Pulmonary artery endothelial cell (primary cell): Measurements from ENCODE around the gene UTS2B. TPM values are rescaled to one million over a fixed set of nuclear protein-coding genes. Genes with fewer than 3 reads are reported as not detected.

Experiments
- DNase-seq: peaks from one replicate; pipeline ENCODE4 v3.0.0-alpha.2; 2011; ENCODE audit warnings: low read depth, low spot score
- total RNA-seq: library from RNA; depleted of rRNA; stranded (reverse); fragments of >200 nt; gene quantifications from 2 replicates; pipeline ENCODE4 v1.2.3, GENCODE V29; 2014

UTS2B gene, protein sequence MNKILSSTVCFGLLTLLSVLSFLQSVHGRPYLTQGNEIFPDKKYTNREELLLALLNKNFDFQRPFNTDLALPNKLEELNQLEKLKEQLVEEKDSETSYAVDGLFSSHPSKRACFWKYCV
- total RNA-seq, result 0.33 and 0.92 TPM in 2 replicates

DNA sequence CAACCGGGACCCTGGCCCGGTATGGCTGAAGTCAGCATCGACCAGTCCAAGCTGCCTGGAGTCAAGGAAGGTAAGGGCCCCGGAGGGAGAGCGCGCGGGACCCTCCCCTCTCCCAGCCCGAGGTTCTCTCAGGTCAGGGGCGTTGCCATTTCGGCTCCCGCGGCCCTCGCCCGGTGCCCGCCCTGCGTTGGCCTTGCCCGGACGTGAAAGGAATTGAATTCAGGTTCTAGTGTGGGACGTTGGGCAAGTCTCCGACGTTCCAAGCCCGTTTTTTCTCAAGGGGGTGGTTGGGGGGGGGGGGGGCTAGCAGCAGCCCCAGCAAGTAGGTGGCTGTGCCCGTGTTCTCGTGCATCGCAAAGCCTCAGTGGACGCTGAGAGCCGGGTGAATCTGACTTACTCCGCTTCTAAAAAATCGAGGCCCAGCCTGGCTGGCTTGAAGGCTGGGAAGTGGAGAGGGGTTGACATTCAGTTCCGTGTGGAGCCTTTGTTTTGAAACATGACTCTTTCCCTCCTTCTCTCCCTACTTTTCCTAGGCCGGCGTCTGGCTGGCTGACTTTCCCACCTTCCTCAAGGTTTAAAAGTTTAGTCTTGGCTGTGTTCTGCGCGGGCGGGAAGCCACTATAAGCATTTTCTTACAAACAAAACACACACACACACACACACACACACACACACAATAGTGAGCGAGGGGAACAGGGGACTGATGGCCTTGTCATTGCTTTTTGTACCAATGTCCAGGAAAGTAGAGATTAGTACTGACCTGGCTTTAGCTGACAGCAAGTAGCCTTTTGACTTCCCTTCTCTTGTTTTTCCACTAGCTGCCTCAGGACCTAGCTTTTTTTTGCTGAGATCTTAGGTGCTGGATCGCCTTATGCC lies at the start of gene UTS2B:
Gene UTS2B (minus strand): TSS at position 873 of the 876 bp plus-strand sequence. CDS start 48,337 bp downstream, outside the sequence.
- no peak for DNase-seq

DNA sequence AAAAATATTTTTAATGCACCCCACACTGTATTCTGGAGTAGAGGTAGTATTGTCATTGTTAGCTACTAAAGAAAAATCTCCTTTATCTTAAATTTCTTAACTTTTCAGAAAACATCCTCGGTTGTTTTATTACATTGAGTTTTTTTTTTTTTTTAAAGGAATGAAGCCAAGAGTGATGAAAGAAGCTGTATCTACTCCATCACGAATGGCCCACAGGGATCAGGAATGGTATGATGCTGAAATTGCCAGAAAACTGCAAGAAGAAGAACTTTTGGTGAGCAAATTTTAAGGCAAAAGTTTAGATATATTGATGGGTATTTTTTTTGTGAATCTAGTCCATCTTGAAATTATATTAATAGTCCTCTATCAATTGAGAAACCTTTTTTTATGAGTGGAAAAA lies 49.7 kb upstream of the UTS2B start:
- no peak for DNase-seq

DNA sequence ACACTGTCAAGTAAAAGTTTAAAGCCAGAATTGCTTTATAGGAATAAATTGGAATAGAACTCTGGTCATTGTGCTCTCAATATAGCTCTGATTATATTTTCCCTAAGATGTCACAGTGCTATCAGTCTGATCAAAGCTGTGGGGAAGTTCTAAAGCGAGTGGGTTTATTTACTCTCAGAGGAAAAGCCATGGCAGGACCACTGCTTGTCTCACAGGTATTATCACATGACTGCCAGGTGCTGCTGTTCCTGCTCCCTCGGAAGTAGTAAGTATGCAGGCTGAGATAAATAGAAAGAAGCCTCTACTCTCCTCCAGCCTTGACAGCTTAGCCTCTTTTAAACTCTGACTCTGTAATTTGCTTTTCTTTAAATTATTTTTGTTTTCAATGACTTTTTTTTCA lies 49.1 kb upstream of the UTS2B start:
- DNase-seq, result no peak

DNA sequence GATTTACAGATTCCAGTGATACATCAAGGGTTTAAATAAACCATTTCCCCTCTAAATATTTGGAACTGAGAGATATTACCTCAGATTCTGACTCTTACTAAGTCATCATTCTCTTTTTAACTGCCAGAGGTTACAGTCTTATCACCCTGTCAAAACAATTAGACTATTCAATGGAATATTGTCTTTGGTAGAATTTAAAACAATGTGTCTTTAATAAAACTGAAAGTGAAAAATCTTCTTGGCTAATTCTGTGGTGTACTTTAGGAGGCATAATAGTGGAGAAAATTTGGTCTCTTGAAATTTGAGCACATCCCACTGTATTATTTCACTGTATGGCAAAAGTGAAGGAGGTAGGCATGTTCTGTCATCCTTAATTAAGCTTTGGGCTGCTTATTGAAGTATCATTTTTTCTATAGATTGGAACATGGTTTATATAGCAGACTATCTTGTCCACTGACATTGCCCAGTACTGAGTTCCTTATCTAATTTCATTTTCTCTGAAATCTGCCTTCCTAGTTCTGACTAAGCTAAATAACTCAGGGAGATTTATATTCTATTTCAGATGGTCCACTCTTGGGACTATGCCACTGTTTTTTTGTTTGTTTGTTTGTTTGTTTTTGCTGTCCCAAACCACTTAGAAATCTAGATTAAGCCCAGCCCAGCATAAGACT lies 48.0 kb upstream of the UTS2B start:
- DNase-seq, result no peak

DNA sequence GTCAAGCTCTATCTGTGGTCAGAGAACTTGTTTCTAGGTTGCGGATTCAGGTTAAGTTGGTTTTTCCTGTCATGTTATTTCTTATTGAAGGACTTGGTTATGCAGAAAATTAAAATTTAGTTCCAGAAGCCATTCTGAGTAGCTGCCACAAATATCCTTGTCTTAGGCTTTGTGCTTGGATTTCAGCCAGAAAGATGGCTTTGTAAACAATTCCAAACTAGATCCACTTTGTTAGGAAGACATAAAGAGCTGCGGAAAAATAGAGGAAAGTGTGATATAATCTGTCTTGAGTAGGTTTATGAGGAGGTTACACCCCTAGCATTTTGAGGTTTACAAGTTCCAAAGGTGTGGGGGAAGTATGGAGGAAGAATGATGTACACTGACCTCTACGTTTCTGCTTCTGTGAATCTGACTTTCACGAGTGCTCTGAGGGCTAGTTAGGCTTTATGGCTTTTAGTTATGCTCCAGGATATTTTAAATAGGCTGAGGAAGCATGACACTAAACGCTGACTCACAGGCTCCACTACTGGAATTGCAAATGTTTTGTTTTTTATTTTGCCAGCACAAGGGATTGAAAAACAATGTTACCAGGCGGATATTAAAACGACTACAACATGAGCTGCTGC lies 46.3 kb upstream of the UTS2B start:
- peak; percentile 66 for DNase-seq

DNA sequence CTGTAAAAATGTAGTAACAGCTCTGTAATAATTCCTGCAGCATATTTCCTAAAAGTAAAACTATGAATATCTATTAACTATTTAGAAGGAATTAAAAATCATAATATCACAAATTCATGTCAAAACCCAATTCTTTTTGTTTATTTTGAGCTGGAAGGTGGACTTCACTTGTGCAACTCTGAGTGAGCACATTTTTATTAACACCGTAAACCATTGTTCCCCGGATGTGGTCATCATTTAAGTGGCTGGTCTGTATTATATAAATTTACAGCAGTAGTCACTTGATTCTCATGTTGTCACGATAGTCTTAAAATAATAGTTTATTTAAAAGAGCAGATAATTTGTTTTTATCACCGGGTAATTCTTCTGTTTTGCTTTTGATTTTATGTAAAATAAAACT lies 43.0 kb upstream of the UTS2B start:
- no peak for DNase-seq

DNA sequence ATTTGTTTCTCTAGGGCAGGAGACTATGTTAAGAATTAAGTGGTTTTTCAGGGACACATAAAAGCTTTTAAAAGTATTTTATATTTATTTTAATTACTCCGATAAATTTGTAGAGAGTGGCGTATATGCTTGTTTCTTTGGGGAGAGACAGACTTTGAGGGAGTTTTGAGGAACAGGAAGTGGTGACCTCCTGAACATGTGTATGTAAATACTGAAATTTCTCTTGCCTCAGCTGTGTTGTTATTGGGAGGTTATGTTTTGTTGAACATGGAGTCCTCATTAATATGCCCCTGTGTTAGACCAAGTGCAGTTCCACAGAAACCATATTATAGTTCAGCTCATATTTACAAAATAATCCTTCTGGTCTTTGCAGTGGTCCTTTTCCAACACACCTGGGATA lies 41.8 kb upstream of the UTS2B start:
- DNase-seq, result no peak

DNA sequence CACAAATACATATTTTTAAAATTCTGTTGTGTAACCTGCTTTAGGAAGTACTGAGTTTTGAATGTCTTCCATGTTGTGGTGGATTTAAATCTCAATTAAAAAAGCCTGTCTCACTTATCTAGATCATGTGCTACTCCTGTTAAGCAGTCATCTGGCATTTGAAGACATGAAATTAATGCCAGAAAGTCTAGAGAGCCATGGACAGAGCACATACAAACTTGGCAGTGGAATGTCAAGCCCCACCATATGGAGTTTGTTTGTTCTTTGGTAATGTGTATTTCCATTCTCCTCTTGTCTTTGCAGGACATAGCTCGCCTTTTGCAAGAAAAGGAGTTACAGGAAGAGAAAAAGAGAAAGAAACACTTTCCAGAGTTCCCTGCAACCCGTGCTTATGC lies 39.3 kb upstream of the UTS2B start:
- DNase-seq, result no peak

DNA sequence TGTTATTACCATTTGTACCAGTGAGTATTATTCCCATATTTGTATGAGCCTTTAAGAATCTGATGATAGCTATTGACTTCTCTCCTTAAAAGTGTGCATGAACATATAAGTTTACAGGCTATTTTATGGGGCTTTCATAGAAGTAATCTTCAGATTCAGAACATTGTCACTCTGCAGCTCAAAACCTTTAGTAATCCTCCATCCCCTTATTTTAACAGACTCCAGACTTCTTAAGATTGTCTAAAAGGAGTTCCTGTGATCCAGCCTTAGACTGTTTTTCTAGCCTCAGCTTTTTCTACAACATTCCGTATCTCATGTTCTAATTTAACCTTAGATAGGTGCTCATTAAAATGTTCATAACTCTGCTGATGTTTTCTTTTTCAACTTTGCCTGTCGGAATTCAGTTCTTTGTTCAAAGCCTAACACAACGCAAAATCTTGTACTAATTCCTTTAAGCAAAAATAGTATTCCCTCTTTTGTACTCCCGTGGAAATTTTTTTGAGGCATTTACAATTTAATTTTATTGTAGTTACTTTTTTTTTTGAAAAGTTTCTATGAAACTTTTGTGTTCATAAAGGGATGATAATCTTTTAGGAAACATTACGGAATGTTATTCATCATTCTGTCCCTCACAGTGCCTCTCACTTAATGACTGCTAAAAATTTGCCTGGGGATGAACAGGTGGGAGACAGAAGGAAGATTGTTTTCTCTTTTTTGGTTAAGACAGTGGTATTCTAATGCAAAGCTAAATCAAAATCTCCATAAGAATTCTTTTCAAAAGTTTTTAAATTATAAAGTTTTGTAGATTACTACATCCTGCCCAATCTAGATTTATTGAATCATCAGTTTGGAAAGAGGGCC lies 38.7 kb upstream of the UTS2B start:
- DNase-seq, result no peak

DNA sequence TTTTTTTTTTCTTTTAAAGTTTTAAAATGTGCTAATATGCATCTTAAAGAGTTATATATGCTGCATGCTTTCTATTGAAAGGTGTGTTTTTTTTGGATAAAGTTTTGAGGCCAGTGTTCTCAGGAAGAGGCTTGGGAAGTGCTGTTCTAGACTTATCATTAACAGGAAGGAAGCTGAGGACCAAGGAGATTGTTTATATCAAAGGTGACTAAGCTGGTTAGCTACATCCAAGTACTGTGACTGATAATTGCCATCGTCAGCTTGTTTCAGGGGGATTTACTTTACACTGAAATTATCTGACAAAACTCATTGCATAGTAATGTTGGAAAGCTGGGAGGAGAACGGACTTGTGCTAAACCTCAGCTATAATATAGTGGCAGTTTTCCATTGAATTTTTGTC lies 36.3 kb upstream of the UTS2B start:
- peak; percentile 44 for DNase-seq

DNA sequence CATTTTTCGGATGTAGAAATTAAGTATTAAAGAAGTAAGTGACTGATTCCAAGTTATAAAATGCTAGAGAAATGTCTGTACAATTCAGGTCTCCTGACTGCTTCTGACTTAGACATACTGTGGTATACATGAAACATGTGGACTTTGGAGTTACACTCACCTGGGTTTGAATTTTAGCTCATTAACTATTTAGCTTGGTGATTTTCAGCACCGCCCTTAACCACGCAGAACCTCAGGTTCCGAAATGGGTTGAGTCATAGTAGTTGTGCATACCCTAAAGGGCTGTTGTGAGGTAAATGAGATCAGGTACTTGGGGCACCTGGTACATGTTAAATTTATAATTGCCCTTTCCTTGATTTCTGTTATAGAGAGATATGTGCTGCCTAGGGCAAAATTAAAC lies 32.9 kb upstream of the UTS2B start:
- no peak for DNase-seq

DNA sequence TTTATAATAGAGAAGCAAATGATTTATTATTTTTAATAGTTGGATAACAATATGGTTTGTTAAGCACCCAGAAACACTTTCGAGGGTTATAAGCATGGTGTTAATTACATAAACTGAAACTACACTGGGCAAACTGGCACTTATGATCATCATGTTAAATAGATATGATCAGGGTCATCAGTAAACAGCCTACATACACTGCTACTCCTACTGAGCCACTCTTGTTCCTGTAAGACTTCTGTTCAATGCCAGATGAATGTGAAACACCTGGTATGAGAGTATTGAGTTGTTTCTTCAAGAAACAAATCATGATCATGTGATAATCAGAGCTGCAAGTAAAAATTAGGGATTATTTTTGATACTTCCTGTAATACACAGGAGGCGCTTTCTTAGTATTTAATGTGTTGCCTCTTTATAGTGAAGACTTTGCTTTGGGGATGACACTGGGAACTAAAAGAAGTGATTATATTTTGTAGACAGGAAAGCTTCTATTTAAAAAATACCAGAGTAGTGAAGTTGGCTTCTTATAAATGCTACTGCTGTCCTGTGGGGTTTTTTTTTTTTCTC lies 32.3 kb upstream of the UTS2B start:
- no peak for DNase-seq

DNA sequence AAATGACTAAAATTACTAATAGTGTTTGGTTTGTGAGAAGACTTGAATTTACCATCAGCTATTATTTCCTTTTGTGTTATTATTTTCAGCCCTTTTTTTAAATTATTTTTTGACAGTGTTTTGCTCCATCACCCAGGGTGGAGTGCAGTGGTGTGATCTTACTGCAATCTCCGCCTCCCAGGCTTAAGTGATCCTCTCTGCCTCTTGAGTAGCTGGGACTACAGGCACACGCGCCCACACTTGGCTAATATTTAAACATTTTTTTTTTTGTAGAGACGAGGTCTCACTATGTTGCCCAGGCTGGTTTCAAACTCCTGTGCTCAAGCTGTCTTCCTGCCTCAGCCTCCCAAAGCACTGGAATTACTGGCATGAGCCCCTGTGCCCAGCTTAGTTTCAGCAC lies 31.7 kb upstream of the UTS2B start:
- no peak for DNase-seq

DNA sequence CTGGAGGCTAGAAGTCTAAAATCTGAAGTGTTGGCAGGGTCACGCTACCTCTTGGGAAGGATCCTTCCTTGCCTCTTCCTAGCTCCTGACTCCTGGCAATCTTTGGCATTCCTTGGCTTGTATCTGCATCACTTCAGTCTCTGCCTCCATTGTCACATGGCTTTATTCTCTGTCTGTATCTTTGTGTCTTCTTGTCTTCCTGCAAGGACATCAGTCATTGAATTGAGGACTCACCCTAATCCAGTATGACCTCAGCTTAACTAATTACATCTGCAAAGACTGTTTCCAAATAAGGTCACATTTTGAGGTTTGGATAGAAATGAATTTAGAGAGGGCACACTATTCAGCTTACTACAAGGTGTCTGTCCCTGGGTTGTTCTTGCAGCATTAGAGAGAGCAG lies 31.1 kb upstream of the UTS2B start:
- no peak for DNase-seq

DNA sequence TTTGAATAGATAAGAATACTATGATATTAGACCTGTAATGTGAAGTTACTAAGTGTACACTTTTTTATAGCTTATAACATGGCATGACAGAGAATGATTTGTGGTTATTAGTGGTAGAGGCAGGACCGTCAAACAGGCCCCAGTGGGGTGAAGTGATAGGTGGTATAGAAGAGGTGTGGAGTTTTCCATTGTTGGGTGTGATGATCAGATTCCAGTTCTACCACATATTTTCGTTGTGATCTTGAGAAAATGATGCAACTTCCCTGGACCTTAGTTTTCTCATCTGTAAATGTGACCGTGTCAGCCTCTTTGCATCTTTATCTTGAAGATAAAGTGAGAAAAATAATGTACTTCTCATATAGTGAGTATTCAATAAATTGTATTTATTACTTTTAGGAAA lies 30.3 kb upstream of the UTS2B start:
- DNase-seq, result no peak

DNA sequence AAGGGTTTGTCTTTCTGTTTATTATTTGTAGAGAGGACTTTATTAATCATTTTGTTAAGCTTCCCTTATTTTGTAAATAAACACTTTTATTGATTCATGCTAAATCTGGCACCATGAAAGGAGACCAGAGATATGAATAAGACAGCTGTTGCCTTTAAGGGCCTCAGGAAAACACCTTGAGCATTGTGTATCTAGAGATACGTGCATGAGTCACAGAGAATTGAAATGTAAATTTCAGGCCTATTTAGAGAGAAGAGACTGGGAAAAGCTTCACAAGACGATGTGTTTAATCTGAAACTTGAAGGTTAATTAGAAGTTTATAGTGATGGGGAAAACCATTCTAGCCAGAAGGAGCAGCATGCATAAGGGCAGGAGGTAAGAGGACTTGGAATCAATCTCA lies 28.6 kb upstream of the UTS2B start:
- DNase-seq, result no peak

DNA sequence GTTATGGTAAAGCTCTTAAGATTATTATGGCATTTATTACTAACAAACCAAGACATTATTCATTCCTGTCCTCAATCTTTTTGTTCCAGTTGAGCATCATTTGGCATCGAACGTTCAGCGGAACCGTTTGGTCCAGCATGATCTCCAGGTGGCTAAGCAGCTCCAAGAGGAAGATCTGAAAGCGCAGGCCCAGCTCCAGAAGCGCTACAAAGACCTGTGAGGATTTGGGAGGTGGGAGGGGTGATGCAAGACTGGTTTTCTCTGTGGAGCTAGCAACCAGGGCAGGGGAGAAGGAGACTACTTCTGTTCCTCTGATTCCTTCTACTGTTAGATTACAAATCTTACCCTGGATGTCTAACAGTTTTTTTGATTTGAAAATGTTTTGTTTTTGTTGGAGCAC lies 27.6 kb upstream of the UTS2B start:
- no peak for DNase-seq

DNA sequence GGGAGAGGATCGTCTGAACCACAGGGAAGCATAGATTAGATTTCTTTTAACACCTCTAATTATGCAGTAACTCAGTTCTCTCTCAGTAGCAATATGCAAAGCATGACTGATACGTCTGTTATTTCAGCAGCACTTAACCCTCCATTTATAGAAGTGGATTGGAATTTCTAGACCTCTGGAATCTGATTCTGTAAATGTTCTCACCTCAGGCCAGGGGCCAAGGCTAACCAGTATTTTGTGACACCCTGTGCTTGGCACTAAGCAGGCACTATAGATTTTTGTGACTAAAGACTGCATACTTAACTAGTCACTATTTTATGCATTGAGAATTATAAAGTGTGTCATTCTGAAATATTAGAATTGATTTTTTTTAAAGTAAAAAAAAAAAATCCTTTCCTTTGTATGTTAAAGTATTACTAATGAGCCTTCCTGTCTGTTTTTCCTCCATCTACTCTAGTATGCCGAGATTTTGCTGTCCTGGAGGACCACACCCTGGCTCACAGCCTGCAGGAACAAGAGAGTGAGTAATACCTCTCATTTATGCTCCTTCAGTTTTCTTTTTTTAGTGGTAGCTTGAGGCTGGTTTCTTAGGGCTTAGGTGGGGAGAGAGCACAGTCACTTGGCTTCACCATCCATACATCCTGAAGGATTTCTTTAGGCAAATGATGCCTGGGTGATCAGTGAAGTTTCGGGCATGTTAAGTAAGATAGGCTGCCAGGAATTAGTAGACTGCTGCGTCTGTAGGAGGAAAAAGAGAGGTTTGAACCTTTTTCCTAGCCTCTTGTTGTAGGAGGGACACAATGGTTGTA lies 26.5 kb upstream of the UTS2B start:
- no peak for DNase-seq

DNA sequence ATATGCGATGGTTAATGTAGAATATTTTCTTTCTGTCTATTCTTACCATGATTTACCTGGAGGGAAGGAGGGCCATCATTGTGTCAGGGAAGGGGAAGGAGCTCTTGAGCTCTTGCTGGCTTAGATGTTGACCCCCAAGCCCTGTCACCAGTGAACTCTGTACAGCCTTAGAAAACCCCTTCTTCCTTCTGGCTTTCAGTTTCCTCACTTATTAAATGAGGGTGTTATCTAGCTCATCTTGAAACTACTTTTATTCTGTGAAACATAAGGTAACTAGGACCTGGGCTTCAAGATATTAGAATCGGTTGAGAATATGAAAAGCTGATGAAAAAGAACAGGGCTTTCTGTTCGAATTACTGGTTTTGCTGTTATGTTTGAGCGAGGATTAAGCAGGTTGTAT lies 25.1 kb upstream of the UTS2B start:
- no peak for DNase-seq
